ENCODE data around the gene DSC2.
"Not testable (repeated sequence)": the region's sequence is repeated elsewhere in the genome, so short reads cannot be mapped to it uniquely, and the experiment has no call there.

The DSC2 gene

GRCh38 chr18:31102025-31102684 lies at the start of gene DSC2:
DSC2 (minus strand) TSS chr18:31102421; CDS start chr18:31101971, 450 bp downstream.
- peak; percentile 38 for DNase-seq

- no peak for DNase-seq
Measured at GRCh38 chr18:31149351-31149750, 47.1 kb upstream of the DSC2 start.

GRCh38 chr18:31148600-31148999 lies 46.4 kb upstream of the DSC2 start:
- no peak for DNase-seq

- DNase-seq = no peak
Measured at GRCh38 chr18:31146809-31147208, 44.6 kb upstream of the DSC2 start.

- DNase-seq = no peak
Measured at GRCh38 chr18:31143025-31143424, 40.8 kb upstream of the DSC2 start.

GRCh38 chr18:31138709-31139108 lies 36.5 kb upstream of the DSC2 start:
- no peak for DNase-seq

GRCh38 chr18:31134988-31135529 lies 32.8 kb upstream of the DSC2 start:
- no peak for DNase-seq

- DNase-seq = no peak
Measured at GRCh38 chr18:31129398-31130115, 27.3 kb upstream of the DSC2 start.

GRCh38 chr18:31125878-31126277 lies 23.7 kb upstream of the DSC2 start:
- no peak for DNase-seq

- not testable (repeated sequence) for DNase-seq
Measured at GRCh38 chr18:31123125-31123524, 20.9 kb upstream of the DSC2 start.

GRCh38 chr18:31120594-31120993 lies 18.4 kb upstream of the DSC2 start:
- DNase-seq = no peak

- DNase-seq = no peak
Measured at GRCh38 chr18:31116853-31117595, 14.8 kb upstream of the DSC2 start.

GRCh38 chr18:31112804-31113203 lies 10.6 kb upstream of the DSC2 start:
- DNase-seq = no peak

- DNase-seq = no peak
Measured at GRCh38 chr18:31105733-31106132, 3.5 kb upstream of the DSC2 start.

- DNase-seq = no peak
Measured at GRCh38 chr18:31104444-31104843, 2.2 kb upstream of the DSC2 start.

GRCh38 chr18:31103423-31103822 lies 1.2 kb upstream of the DSC2 start:
- no peak for DNase-seq

- no peak for DNase-seq
Measured at GRCh38 chr18:31102941-31103340, 720 bp upstream of the DSC2 start.

- peak; percentile 58 for DNase-seq
Measured at GRCh38 chr18:31101183-31102024, 817 bp downstream of the DSC2 start.

GRCh38 chr18:31100436-31101182 lies 1.6 kb downstream of the DSC2 start:
- DNase-seq = no peak

GRCh38 chr18:31099450-31100230 lies 2.6 kb downstream of the DSC2 start:
- DNase-seq = no peak

GRCh38 chr18:31098878-31099277 lies 3.3 kb downstream of the DSC2 start:
- DNase-seq = no peak
